SK-N-MC (cell line): ENCODE measurements around the gene CEACAM20.
"Not testable (repeated sequence)": the region's sequence is repeated elsewhere in the genome, so short reads cannot be mapped to it uniquely, and the experiment has no call there.

Experiments
- EZH2 ChIP-seq: fragments of 200-600 bp; sonication (generic); IDR thresholded peaks from one replicate; pipeline ENCODE4 v1.6.1; 2017; ENCODE audit warnings: antibody characterized with exemption
- POLR2AphosphoS5 ChIP-seq: IDR thresholded peaks from 2 replicates; pipeline ENCODE4 v1.6.1; 2012; ENCODE audit warnings: mild to moderate bottlenecking, low read depth, low read length, borderline replicate concordance

- not testable (repeated sequence) for TF ChIP-seq POLR2AphosphoS5, EZH2
Observed at GRCh38 chr19:44462600-44463286, 66.7 kb downstream of the CEACAM20 start.
